NCI-H2196 treated with DMSO at 0.1 percent for 48 hours (cell line): ENCODE measurements around the gene FER.
"Not testable (repeated sequence)": the region's sequence is repeated elsewhere in the genome, so short reads cannot be mapped to it uniquely, and the experiment has no call there.

ENCODE experiments used
- DNase-seq: peaks from one replicate; lab custom pipeline; 2025; ENCODE audit not compliant: unreplicated experiment; lab: John Stamatoyannopoulos, UW

Gene FER

DNA sequence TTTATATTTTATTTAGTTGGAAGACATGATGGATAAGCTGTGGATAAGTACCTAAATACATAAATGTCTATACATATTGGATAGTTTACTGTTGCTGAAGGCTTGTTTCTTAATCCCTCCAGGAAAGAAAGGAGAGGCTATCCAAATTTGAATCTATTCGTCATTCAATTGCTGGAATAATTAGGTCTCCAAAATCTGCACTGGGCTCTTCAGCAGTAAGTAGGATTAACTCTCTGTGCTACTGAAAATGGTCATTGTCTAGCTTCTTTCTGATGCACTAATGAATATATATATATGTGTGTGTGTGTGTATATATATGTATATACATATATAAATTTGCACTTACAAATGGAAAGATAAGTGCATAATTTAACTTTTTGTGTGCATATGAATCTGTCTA lies 198.3 kb downstream of the FER start:
- DNase-seq, result no peak

DNA sequence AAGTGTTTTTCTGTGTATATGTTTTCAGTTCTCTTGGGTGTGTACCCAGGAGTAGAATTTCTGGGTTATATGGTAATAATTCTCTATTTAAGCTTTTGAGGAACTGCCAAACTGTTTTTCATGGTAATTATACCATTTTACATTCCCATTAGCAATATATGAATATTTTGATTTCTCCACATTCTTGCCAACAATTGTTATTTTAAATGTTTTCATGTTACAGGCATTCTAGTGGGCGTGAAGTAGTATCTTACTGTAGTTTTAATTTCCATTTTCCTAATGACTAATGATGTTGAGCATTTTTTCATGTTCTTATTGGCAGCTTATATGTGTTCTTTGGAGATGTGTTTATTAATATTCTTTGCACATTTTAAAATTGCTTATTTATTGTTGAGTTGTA lies 199.5 kb downstream of the FER start:
- DNase-seq, result no peak

DNA sequence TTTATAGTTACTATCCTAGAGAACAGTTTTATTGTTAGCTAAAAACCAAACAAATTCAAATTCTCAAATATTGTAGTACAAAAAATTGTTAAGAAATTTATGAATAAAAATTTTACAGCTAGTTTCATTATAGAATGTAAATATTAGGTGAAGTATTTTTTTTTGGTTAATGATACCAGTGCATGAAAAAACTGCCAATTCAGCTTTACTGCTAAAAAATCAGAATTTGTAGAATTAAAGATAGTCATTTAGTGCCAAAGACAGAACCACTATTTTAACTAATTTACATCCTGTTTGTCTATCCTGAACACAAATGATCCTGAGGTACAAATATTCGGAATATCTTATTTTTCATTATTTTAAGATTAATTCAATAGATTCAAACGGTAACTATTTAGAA lies 202.6 kb downstream of the FER start:
- DNase-seq, result no peak

DNA sequence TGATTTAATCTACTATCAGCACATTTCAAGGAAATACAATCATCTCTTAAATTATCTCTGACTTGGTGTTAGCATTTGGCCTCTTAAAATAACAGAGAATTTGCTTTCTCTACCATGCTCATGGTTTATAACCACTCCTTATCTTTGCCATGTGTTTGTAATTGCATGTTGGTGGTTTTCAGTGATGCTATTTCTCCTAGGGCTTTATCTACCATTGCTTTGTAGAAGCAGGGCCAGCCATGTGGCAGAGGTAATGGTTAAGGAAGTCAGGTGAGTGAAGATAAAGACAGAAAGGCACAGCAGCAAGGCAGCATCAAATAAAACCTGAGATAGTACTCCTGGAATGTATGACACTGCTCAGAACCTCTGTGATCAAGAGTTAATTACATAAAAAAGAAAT lies 206.2 kb downstream of the FER start:
- DNase-seq, result no peak

DNA sequence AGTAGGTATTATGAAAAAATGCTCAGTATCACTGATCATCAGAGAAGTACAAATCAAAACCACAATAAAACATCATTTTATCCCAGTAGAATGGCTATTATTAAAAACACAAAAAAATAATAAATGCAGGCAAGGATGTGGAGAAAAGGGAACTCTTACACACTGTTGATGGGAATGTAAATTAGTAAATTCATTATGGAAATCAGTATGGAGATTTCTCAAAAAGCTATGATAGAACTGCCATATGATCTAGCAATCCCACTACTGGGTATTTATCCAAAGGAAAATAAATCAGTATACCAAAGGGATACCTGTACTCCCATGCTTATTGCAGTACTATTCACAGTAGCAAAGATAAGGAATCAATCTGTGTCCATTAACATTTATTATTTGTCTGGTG lies 209.6 kb downstream of the FER start:
- no peak for DNase-seq

DNA sequence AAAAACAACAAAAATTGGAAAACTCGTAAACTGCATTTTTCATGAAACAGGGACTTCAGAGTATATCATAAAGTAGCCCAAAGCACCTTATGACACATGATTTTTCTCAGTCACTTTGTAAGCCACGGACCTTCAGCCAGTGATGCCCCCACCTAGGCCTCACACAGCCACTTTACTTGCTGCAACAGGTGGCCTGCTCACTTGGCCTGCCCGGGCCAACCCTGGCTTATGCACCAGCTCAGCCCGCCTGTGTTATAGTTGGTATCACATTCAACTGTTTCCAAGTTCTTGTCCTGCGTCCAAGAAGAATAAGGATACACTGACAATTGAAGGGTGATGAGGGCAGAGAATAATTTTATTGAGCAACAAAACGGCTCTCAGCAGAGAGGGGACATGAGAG lies 219.2 kb downstream of the FER start:
- no peak for DNase-seq

DNA sequence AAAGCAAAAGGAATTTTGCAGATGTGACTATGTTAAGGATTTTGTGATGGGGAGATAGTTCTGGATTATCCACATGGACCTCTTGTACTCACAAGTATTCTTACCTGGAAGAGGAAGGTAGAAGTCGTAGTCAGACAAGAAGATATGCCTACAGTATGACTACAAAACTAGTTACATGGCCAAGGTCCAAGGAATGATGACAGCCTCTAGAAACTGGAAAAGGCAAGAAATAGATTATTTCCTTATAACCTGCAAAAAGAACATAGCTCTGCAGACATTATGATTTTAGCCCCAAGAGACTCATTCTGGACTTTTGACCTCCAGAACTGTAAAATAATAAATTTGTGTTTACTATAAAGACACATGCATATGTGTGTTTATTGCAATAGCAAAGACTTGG lies 226.9 kb downstream of the FER start:
- DNase-seq, result no peak

DNA sequence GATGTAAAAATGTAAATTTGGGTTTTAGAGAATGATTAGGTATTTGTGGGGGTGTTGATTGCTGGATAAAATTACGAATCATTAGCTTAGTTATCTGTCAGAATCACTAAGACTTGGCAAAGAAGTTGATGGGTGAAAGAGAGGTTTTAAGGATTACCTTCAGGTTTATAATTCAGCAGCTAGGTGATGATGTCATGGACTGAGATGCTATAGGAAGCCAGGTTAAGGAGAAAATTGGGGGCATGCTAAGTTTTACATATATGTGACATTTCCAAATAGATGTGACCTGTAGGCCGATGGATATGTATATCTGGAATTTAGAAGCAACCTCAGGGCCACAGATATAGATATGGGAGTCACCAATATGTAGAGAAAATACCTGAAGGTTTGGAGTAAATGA lies 228.0 kb downstream of the FER start:
- DNase-seq, result no peak

DNA sequence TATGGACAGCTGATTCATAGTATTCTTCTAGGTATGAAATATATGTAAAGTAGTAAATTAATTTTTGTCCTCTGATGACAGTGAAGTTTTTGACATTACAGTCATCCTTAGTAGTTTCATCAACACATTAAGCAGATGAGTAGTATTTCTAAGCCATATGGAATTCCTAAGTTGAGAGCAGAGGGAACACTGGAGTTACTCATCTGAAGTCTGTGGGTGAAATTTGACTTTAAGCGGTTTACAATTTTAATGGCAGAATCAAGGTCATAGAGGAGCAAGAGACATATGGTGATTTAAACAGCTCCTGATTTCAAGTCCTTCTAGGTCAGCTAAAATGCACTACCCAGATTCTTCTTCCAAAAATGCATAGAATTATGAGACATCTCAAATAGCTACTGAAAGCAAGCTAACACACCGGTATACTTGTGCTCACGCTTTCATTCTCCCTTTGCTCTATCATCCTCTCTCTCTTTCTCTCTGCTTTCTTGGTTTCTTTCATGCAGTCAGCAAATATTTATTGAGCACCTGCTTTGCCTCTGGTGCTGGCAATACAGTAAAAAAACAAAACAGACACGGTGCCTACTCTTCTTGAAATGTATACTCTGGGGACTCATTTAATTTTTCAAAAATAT lies 235.9 kb downstream of the FER start:
- no peak for DNase-seq

DNA sequence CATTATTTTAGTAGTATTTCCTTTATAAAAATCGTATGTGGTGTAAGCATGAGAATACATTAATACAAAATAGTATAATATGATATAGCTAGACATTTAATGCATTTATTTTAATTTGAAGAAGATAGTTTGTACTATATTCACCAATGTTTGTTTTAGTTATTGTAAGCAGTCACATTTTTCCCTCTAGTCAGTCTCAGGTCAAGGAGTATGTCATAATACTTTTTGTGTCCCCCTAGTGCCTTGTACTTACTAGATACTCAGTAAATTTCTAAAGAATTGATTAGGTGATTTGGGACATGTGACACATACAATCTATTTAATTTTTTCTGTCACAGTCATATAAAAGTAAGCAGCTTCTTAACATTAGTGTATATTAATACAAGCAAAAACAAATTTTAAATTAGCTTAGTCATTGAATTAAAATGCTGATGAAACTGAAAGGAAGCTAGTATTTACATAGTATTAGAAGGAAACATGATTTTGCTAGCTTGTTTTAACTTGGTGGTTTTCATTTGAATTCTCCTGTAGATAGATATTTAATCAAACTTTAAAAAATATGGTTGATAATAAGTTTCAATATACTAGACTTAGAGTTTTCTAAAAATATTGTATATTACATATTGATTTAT lies 242.2 kb downstream of the FER start:
- DNase-seq, result no peak

DNA sequence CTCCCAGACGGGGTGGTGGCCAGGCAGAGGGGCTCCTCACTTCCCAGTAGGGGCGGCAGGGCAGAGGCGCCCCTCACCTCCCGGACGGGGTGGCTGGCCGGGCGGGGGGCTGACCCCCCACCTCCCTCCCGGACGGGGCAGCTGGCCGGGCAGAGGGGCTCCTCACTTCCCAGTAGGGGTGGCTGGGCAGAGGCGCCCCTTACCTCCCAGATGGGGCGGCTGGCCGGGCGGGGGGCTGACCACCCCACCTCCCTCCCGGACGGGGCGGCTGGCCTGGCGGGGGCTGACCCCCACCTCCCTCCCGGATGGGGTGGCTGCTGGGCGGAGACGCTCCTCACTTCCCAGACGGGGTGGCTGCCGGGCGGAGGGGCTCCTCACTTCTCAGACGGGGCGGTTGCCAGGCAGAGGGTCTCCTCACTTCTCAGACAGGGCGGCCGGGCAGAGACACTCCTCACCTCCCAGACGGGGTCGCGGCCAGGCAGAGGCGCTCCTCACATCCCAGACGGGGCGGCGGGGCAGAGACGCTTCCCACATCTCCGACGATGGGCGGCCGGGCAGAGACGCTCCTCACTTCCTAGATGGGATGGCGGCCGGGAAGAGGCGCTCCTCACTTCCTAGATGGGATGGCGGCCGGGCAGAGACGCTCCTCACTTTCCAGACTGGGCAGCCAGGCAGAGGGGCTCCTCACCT lies 244.8 kb downstream of the FER start:
- DNase-seq, result not testable (repeated sequence)

DNA sequence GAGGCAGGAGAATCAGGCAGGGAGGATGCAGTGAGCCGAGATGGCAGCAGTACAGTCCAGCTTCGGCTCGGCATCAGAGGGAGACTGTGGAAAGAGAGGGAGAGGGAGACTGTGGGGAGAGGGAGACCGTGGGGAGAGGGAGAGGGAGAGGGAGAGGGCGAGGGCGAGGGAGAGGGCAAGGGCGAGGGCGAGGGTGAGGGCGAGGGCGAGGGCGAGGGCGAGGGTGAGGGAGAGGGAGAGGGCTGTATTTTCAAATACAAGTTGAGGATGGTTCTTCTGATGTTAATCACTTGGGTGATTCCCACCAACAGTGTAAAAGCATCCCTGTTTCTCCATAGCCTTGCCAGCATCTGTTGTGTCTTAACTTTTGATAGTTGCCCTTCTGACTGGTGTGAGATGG lies 245.7 kb downstream of the FER start:
- not testable (repeated sequence) for DNase-seq

DNA sequence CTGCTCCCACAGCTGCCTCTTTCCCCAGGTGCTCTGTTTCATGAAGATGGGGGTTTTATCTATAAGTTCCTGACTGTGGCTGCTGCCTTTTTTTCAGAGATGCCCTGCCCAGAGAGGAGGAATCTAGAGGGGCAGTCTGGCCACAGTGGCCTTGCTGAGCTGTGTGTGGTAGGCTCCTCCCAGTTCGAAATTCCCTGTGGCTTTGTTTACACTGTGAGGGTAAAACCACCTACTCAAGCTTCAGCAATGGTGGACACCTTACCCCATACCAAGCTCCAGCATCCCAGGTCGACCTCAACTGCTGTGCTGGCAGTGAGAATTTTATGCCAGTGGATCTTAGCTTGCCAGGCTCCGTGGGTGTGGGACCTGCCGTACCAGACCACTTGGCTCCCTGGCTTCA lies 250.0 kb downstream of the FER start:
- no peak for DNase-seq

DNA sequence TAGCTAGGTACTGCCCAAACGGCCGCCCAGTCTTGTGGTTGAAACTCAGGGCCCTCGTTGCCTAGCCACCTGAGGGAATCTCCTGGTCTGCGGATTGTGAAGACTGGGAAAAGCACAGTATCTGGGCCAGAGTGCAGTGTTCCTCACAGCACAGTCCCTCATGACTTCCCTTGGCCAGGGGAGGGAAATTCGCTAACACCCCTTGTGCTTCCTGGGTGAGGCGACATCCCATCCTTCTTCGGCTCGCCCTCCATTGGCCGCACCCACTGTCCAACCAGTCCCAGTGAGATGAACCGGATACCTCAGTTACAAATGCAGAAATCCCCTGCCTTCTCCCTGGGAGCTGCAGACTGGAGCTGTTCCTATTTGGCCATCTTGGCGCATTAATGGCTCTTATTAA lies 250.5 kb downstream of the FER start:
- no peak for DNase-seq

DNA sequence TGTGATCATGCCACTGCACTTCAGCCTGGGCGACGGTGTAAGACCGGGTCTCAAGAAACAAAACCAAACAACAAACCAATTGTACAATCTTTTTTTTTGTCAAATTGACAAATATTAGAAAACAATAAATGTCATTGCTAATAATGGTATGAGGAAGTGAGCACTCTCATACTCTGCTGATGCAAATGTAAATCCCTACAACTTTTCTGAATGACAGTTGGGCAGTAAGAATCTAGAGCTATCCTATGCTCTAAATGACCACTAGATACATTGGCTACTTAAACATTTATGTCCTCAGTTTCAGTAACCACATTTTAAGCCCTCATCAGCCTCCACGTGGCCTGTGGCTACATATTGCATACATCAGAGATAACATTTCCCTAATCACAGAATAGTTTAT lies 256.2 kb downstream of the FER start:
- DNase-seq, result no peak

DNA sequence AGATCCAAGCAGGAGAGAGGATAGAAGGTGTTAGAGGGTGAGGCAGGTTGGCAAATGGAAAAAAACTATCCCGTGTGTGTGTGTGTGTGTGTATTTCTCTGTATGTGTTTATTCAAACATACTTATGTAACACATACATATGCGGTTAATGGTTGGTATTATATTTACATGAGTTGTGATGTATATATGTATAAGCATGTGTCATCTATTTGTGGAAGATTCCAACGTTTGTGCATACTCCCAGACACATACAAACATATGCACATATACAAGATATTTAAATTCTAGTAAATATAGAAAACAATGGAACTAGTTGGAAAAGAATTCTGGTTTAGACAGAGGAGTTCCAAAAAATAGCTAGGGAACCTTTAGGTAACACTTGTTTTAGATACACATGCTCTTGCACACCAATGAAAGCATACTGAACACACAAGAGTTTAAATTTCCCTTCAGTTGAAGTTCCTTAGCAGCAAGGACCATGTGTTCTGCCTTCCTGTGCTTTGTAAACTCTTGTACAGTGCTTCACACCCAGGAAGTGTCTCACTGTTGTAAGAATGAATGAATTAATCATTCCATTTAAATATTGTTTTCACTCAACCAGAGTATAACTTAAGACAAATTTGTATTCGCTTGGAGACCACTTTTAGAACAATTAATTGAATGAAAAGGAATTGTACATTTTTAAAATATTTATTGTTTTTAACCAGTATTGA lies 257.8 kb downstream of the FER start:
- no peak for DNase-seq

DNA sequence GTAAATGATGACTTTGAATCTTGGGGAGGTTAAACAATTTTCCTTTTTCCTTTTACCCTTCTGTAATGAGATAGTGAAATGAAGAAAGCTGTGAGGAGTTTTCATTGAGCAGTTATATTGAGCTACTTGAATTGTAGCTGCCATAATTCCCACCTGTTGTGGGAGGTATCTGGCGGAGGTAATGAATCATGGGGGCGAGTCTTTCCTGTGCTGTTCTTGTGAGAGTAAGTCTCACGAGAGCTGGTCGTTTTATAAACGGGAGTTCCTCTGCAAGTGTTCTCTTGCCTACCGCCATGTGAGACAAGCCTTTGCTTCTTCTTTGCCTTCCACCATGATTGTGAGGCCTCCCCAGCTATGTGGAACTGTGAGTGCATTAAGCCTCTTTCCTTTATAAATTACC lies 258.4 kb downstream of the FER start:
- no peak for DNase-seq

DNA sequence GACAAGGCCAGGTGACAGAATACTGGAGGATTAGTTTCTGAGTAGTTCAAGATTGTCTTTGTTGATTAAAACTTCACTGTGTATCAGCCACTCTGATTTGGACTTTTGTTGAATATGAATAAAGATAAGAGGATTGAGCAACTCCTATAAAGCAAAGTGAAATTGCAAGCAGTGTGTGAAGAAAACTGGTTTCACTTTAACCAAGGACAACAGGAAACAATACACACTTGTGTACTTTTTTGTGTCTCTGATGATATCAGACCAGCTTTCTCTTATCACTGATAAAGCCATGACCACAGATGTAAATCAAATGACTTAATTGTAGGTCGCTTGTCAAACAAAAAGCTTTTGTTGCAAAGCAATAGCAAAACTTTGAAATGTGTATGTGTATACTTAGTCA lies 268.6 kb downstream of the FER start:
- DNase-seq, result no peak

DNA sequence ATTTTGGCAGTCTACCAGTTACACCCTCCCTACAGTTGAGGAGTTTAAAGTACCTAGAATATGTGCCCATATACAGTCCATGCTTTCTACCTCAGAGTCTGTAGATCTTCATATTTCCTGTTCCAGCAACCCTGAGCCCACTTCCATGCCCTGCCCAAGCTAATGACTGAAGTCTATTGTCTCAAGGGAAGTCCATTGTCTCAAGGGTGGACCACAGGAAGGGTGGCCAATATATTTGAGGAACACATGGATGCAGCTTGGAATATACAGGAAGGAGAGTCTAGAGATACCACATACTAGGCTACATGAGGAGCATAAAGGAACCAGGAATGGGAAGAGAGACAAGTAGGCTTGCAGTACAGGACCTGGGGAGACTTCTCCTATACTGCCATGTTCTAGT lies 274.4 kb downstream of the FER start:
- no peak for DNase-seq

DNA sequence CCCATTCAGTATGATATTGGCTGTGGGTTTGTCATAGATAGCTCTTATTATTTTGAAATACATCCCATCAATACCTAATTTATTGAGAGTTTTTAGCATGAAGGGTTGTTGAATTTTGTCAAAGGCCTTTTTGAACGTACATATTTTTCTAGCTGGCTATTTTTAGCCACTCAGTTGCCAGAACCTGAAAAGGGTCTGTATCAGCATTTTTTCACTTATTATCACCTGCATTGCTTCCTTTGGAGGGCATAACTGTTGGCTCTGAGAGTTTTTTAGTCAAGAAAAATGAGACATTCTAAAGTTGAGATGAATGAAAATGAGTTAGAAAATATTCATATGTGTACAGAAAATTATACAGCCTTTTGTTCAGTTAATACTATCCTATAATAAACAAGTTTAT lies 278.0 kb downstream of the FER start:
- DNase-seq, result not testable (repeated sequence)

DNA sequence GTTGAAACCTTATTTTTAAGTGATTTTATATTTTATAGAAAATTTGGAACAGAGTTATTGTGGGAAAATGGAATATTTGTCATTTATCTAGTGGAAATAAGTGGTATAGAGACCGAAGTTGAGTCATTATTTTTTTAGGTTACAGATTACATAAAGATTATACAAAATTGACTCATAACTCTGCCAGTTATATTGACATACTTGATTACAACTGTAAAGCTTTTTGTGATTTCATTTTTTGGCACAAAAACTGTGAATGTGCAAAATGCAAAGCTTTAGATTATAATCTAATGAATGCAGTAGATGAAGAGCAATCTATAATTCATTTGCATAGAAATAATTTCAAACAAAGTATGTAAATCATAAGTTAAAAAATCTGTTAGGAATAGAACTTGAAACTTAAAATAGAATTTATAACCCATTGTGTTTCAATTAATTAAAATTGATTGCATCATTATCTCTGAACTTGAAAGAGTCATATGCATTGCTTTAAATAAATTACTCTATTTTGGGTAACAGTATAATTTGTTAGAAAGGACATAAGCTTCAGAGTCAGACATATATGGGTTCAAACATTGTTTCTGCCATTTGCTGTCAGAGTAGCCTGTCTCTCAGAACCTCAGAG lies 280.4 kb downstream of the FER start:
- no peak for DNase-seq
